T-helper 2 cell (primary cell): ENCODE data around the gene CIDEC.

Source experiments
- DNase-seq, 5 experiments: peaks; one replicate each; pipeline versions ENCODE4 v3.0.0 to v3.0.0-alpha.2; 2012 to 2022

CIDEC gene

GRCh38 chr3:9843715-9844438 lies 36.2 kb downstream of the CIDEC start, which contains the start of gene RPUSD3:
Gene RPUSD3 (minus strand): TSS chr3:9844008. CDS start chr3:9843990, 18 bp downstream.
- peak; percentile 91 to 94 (median 93) for DNase-seq

DNA sequence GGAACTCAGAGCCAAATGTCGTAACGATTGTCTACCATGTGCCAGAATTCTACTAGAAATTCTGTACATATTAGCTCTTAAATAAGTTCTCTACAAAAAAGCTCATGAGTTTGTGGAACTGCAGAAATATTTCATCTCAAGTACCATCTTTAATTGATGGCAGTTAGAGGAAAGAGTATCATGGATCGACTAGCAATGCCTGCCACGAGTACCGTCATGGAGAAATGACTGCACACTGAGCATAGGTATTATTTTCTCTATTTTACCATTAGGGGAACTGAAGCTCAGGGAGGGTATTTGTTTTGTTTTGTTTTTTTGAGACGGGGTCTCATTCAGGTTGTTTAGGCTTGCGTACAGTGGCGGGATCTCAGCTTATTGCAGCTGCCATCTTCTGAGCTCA lies 39.0 kb downstream of the CIDEC start:
- no peak for DNase-seq

DNA sequence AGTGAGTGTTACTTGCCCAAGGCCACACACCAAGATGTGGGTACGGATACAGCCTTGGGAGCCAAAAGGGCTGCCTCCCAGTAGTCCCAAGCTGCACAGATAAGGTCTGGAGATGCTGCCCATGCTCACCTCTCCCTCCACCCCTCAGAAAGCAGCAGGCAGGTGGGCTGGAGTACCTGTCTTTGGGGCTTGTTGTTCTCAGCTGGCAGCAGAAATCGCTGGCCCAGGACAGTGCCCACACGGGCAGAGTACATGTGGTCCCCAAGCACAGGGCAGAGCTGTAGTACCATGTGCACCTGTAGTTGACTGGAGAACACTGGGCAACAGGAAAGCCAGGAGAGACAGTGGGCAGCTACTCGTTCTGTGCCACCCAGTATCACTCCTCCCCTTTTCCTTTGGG lies 41.2 kb downstream of the CIDEC start:
- no peak for DNase-seq

- DNase-seq = no peak
Measured at GRCh38 chr3:9837701-9838582, 42.1 kb downstream of the CIDEC start.

DNA sequence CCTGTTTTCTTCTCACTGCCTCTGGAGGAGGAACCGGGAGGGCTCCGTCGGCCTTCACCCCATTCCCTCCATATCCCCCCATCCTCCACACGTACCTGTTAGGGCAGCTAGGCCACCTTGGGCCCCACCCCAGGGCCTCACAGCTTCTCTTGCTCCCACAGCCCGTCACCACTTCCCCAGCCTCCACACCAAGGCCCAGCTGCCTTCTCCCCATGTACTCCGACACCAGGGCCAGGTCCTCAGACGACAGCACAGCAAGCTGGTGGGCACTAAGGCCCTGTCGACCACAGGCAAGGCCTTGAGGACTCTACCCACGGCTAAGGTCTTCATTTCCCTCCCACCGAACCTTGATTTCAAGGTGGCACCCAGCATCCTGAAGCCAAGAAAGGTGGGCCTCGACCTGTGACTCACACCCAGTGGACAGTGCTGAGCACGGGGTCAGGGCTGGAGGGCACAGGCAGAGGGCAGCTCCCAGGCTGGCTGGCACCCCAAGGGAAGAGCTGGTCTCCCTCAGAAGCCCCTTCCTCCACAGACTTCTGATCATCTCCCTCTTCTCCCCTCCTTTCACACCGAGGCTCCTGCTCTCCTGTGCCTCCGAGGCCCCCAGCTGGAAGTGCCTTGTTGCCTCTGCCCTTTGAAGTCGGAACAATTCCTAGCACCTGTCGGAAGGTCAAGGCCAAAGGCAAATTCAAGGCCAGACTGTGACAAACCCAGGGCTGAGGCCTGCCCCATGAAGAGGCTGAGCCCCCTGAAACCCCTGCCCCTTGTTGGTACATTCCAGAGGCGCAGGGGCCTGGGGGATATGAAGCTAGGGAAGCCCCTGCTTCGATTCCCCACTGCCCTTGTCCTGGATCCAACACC lies 45.3 kb downstream of the CIDEC start:
- no peak for DNase-seq

- no peak for DNase-seq
Measured at GRCh38 chr3:9833078-9833477, 47.0 kb downstream of the CIDEC start.

DNA sequence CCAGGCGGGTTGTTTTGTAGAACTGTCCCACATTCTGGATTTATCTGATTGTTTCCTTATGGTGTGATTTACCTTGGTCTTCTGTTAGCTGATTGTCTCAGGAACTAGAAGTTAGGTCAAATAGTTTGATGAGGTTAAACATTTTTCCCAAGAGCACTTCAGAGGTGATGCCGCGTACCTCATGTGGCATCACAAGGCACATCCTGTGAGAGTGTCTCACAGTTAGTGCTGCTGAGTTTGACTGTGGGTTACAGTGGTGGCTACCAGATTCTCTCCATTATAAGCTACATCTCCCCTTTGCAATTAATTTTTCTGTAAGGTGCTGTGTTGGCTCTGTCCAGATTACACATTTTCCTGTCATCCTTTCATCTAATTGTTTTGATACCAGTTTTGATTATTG lies 48.8 kb downstream of the CIDEC start:
- no peak for DNase-seq

- no peak for DNase-seq
Measured at GRCh38 chr3:9828801-9829755, 51.0 kb downstream of the CIDEC start.

DNA sequence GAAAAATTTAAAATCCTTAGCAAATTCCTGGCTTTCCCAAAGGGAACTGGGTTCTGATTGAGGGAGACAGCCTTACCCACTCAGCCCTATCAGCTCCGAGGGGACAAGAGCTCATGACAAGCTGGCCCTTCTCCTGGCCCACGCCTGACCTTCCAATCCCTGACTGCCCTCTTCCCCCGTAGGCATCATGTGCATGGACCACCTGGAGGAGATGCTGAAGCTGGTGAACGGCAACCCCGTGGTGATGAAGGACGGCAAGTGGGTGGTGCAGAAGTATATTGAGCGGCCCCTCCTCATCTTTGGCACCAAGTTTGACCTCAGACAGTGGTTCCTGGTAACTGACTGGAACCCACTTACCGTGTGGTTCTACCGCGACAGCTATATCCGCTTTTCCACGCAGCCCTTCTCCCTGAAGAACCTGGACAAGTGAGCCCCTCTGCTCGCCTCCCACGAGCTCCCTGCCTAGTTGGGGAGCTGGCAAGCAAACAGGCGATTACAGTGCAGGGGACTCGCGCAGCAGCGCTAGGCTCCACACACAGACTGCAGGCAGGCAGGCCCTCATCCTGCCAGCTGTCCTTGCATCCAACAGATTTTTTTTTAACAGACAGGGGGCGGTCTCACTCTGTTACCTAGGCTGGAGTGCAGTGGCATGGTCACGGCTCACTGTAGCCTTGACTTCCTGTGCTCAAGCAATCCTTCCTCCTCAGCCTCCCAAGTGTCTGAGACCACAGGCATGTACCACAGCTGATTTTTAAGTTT lies 53.1 kb downstream of the CIDEC start:
- DNase-seq = peak in 1 of 5 experiments; percentile 69

DNA sequence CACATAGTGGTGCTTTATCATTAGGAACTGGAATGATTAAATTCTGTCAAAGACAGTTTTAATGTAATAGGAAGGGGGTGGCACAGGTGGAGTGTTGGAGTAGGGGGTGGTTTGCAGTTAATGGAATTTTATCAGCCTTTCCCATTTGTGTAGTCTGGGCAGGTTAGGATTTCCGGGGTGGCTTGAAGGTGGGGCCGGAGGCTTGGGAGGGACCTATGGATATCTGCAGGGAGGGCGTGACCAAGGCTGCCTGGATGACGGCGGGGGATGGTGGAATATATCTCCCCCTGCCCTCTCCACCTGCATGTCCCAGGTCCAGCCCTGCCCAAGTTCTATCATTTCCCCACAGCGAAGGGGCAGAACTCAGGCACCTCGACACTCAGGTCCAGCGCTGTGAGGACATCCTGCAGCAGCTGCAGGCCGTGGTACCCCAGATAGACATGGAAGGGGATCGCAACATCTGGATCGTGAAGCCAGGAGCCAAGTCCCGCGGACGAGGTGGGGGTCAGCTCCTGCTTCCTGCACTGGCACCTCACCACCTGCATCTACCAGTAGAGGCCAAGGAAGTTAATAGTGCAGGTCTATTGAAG lies 54.5 kb downstream of the CIDEC start:
- DNase-seq = no peak

DNA sequence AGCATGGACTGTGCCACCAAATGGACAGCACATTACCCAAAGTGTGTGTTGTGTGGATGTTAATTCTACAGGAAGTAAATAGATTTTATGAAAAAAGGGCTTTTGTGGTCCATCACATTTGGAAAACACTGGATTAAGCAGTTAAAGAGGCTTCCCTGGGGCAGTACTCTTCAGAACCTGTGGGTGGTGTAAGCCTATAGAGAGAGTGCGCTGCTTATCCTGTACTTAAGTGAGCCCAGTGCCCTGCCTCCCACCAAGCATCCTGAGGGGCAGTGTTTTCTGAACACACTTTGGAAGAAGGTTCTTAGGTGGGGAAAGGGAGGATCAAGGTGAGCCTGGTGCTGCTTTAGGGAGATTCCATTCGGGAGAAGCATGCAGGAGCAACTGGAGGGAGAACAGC lies 59.1 kb downstream of the CIDEC start:
- DNase-seq = no peak

DNA sequence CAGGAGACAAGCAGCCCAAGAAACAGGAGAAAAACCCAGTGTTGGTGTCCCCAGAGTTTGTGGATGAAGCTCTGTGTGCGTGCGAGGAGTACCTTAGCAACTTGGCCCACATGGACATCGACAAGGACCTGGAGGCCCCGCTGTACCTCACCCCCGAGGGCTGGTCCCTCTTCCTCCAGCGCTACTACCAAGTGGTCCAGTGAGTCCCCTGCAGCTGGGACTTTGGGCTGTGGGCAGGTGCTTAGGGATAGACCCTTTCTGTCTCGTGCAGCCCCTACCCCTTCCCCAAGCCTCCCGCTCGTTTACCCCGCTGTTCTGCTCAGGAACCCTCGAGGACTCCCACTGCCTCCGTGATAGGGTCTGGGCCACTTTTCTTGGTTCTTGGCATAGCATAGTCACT lies 59.5 kb downstream of the CIDEC start:
- no peak for DNase-seq

- no peak for DNase-seq
Measured at GRCh38 chr3:9818666-9819335, 61.3 kb downstream of the CIDEC start.

DNA sequence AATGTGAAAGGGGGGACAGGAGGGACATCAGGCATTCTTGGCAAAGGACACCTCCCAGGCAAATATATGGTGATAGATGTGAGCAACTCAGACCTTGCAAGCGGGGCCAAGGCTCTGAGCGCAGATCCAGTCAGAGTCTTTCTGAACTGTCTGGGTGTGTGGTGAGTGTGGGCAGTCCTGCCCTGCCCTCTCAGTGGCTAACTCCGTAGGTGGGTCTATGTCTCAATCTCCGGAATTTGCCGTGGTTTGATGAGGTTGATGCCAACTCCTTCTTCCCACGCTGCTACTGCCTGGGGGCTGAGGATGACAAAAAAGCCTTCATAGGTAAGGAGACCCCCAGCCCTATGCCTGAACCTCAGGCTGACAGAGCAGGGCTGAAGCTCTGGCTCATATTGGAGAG lies 62.6 kb downstream of the CIDEC start:
- no peak for DNase-seq
